GM19397 (cell line): ENCODE data around the gene NXPH1.

Experiments
- ATAC-seq: cut with Tn5 transposase; IDR thresholded peaks from one replicate; pipeline ENCODE4 v1.9.1; 2021; ENCODE audit warnings: mild to moderate bottlenecking, moderate library complexity; ENCODE audit not compliant: unreplicated experiment

NXPH1 gene

GRCh38 chr7:8491544-8492489, 58.4 kb downstream of the NXPH1 start:
- no peak for ATAC-seq

DNA sequence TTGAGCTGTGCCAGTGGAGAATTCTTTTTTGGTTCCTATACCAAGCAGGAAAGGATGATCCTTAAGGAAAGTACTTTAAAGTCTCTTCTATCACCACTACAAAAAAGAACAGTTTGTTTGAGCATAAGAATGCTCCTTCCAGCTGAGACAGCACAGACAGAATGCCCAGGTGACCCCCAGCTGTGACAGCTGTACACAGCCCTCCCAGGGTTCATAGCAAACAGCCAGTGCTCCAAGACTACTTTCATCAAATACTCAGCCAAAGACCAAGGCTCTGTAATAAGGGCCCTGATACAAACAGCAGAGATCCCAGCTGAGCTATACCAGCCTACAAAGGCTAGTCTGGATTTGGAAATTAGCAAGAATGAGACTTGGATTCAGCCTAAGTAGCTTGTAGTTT, 65.7 kb downstream of the NXPH1 start:
- no peak for ATAC-seq

- ATAC-seq = no peak
Measured at GRCh38 chr7:8500286-8500685, 66.9 kb downstream of the NXPH1 start.

- no peak for ATAC-seq
Measured at GRCh38 chr7:8507566-8507965, 74.2 kb downstream of the NXPH1 start.

- ATAC-seq = no peak
Measured at GRCh38 chr7:8509621-8510020, 76.2 kb downstream of the NXPH1 start.

- ATAC-seq = no peak
Measured at GRCh38 chr7:8511855-8512254, 78.4 kb downstream of the NXPH1 start.

- ATAC-seq = no peak
Measured at GRCh38 chr7:8514781-8515519, 81.5 kb downstream of the NXPH1 start.

- ATAC-seq = no peak
Measured at GRCh38 chr7:8515640-8516185, 82.3 kb downstream of the NXPH1 start.

GRCh38 chr7:8516976-8517375, 83.6 kb downstream of the NXPH1 start:
- ATAC-seq = no peak

DNA sequence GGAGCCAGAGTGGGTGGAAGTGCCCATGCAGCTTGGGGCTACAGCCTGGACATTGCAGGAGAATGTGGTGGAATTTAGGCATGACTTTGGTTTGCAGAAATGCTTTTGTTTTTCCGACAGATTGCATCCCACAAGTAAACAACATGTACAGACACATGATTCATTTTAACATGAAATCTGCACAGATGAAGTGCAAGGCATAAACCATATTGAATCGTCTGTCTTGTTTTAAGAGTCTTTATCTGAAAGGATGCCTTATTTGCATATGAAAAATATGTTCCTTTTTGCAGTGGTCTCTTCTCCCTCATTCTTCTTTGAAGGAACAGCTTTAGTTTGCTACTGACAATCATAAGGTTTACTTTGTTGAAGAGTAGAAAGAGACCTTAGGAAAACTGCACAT, 94.9 kb downstream of the NXPH1 start:
- no peak for ATAC-seq

GRCh38 chr7:8531991-8532515, 98.6 kb downstream of the NXPH1 start:
- ATAC-seq = no peak

GRCh38 chr7:8536431-8536830, 103.0 kb downstream of the NXPH1 start:
- peak; percentile 88 for ATAC-seq

DNA sequence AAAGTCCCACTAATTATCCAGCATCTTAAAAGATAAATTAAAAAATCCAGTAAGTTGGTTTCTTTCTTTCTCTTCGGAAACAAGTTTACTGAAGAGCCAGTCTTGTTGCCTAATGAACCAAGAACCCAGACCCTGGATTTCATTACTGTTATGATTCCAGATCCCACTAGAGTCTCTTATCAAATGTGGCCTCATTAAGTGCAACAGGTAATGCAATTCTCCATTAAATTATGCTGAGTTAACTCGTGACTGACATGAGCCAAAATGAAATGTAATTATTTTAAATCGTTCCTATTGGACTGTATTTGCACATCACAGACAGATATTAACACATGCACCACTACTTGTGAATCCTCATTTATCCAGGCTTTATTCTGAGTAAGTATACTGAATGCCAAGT, 115.6 kb downstream of the NXPH1 start:
- no peak for ATAC-seq

DNA sequence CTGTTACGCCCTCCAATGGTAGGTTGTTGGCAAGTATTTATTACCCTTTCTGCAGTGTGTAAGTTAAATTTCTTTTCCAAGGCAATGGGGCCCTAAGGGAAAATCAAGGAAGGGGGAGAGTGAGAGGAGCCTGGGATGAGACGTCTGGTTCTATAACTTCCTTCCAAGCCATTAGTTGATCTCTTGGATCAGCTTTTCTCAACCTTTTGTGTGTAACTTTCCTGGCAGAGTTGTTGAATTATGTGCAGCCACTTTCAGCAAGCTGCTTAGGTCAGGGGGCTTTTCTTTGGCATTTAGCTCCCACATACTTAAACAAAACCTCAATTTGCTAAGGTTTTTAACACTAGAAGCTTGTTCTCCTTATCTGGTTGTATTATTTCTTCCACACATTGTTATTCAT, 127.1 kb downstream of the NXPH1 start:
- ATAC-seq = no peak

GRCh38 chr7:8561449-8561848, 128.0 kb downstream of the NXPH1 start:
- ATAC-seq = no peak

GRCh38 chr7:8564281-8564680, 130.9 kb downstream of the NXPH1 start:
- ATAC-seq = no peak

DNA sequence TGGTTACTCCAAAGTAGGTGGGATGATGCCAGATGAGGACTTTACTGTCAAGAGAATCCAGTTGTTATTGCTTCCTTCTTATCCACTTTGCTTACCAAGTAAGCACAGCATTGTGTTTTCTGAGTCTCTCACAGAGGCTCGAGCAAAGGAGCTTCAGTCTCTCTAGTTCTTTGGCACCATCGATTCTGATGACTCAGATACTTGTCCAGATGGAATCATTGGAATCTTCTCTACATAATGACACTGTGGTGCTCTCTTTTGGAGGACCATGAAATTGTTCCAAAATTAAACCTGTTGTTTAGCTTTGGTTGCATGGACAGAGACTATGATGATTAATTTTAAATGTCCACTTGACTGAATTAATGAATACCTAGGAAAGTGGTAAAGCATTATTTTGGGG, 132.6 kb downstream of the NXPH1 start:
- ATAC-seq = no peak

DNA sequence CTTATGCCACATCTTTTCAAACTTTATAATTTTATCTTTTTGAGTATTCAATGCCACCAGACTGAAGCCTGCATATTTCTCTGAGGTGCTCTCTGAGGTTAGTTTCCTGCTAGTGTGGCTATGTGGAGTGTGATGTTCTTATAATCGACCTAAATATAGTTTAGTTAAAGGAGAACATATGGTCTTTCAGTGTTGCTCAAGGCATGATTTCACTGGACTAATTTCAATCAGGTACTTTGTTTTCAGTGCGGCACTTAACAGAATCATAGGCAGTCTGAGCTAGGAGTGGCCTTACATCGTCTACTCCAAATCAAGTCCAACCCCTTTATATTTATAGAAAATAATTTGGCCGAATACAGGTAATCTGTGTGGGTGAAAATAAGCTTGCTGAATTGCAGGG, 134.2 kb downstream of the NXPH1 start:
- ATAC-seq = no peak

GRCh38 chr7:8579661-8580194, 146.3 kb downstream of the NXPH1 start:
- no peak for ATAC-seq

DNA sequence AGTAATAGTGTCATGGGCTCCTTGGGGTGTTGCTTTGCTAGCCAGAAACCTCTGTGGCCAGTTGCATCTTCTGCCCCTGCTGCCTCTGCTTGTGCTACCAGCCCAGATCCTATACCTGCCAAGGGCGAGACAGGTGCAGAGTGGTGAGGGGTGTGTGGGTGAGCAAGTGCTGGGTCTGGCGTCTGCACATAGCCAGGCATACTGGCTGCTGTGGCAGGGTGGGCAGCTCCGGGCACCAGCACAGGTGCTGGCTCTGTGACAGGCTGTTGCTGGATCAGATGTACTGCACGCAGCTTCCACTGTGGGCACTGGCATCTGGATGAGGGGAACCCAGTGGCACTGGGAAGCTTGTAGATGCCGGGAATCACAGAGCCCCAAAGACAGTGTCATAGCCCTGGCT, 148.4 kb downstream of the NXPH1 start:
- no peak for ATAC-seq

- no peak for ATAC-seq
Measured at GRCh38 chr7:8582728-8583127, 149.3 kb downstream of the NXPH1 start.
